Muscle of back (tissue), 13 donors: ENCODE data around the gene PTPN4. TPM values are rescaled to one million over a fixed set of nuclear protein-coding genes. Genes with fewer than 3 reads are reported as not detected.

Experiments used
- DNase-seq, 3 donors: peaks; one replicate each; pipeline versions ENCODE4 v3.0.0 to v3.0.0-alpha.2; 2013
- long read RNA-seq, 9 donors: transcript quantifications; one replicate each; lab custom pipeline, GENCODE V29; 2026
- polyA plus RNA-seq, 10 donors: library from polyadenylated mRNA; unstranded; fragments of 120-200 nt; gene quantifications; one replicate each; pipeline ENCODE4 v1.2.1, GENCODE V29; 2013; ENCODE audit not compliant: insufficient read length in 10 of 10

The PTPN4 gene, protein sequence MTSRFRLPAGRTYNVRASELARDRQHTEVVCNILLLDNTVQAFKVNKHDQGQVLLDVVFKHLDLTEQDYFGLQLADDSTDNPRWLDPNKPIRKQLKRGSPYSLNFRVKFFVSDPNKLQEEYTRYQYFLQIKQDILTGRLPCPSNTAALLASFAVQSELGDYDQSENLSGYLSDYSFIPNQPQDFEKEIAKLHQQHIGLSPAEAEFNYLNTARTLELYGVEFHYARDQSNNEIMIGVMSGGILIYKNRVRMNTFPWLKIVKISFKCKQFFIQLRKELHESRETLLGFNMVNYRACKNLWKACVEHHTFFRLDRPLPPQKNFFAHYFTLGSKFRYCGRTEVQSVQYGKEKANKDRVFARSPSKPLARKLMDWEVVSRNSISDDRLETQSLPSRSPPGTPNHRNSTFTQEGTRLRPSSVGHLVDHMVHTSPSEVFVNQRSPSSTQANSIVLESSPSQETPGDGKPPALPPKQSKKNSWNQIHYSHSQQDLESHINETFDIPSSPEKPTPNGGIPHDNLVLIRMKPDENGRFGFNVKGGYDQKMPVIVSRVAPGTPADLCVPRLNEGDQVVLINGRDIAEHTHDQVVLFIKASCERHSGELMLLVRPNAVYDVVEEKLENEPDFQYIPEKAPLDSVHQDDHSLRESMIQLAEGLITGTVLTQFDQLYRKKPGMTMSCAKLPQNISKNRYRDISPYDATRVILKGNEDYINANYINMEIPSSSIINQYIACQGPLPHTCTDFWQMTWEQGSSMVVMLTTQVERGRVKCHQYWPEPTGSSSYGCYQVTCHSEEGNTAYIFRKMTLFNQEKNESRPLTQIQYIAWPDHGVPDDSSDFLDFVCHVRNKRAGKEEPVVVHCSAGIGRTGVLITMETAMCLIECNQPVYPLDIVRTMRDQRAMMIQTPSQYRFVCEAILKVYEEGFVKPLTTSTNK
- polyA plus RNA-seq, result 10 to 100 TPM; 11.6 to 19.0 (median 14.3) TPM
- long read RNA-seq, donor 1, result 0 reads
- long read RNA-seq, donor 2, result 0 reads
- long read RNA-seq, donor 3, result 0 reads
- long read RNA-seq, donor 4, result 0 reads
- long read RNA-seq, donor 5, result 0 reads
- long read RNA-seq, donor 6, result 0 reads
- long read RNA-seq, donor 7, result 0 reads
- long read RNA-seq, donor 8, result 0 reads
- long read RNA-seq, donor 9, result 0 reads

DNA sequence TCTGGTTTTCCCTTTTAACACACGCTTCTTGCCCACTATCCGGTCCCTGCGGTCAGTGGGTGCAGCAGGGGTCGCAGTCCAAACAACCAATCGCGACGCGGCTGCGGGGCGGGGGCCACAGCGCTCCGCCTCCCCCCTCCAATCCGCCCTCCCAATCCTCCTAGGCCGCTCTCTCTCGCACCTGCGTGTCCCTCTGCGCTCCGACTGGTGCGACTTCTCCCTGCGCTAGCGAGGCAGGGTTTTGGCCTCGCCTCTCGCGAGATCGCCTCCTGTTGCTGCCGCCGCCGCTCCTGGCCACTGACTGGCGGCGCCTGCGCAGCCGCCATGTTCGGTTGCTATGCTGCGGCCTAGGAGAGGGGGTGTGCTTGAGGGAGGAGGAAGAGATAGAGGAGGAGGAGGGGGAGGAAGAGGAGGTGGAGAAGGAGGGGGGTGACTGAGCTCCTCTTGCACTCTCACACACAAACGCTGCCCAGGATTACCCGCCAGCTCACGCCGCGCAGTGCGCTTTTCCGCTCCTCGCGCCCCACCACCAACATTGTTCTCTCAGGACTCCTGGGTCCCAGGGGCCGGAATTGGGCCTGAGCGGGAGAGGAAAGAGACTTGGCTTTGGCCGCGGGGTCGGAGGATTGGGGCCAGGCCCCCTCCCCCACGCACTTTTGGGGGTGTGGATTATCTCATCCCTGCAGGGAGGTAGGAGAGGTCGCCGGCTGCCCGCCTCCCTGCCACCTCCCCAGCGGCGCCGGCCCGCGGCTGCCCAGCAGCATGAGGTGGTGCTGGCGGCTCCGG, at the start of gene PTPN4:
Gene PTPN4, plus strand, starts transcription at position 472 of the 786 bp plus-strand sequence. CDS start 49,932 bp downstream, outside the sequence.
- peak; percentile 97 to 99 (median 98) for DNase-seq

DNA sequence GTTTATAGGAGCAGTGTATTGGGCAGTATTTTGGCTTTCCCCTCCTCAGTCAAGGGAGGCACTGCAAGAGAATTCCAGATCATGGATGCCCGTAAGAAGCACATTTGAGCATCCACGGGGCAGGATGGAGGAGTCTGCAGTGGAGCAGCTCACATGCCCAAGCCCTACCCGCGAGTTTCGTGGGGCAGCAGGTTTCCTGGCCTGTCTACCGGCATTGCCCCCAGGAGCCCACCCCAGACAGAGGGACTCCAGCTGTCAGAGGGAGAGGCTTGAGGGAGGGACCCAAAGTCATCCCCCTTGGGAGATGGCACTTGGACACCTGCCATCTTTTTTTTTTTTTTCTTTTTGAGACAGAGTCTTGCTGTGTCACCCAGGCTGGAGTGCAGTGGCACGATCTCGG, 49.4 kb upstream of the PTPN4 start:
- no peak for DNase-seq

DNA sequence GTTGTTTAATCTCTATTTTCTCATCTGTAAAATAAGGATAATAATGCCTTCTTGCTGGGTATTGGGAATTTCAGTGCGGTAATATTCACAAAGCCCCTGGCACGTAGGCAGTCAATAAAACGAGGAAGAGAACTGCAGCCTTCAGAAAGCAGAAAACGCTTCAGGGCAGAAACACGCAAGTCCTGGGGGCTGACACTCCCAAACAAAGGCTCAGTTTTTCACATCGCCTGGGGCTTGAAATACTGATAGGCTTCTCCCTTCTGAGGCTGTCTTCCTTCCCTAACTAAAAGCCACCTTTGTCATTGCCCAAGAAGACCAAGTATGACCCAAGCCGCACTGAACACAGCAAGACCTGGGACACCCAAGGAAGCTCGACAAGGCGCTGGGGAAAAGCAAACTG, 48.4 kb upstream of the PTPN4 start:
- no peak for DNase-seq

DNA sequence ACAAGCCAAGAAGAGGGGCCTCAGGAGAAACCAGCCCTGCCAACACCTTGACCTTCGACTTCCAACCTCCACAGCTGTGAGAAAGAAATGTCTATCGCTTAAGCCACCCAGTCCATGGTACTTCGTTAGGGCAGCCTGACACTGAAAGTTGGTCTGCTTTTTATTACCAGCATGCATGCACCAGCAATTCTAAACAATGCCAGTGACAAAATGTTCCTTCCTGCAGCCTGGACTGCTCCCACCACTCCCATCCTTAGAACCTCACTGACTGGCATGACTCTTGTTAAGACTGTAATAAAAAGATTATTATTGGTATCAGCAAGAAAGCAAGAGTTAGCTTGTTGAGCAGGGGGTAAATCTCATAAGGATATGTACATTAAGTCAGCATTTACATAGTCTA, 47.2 kb upstream of the PTPN4 start:
- DNase-seq, result no peak

DNA sequence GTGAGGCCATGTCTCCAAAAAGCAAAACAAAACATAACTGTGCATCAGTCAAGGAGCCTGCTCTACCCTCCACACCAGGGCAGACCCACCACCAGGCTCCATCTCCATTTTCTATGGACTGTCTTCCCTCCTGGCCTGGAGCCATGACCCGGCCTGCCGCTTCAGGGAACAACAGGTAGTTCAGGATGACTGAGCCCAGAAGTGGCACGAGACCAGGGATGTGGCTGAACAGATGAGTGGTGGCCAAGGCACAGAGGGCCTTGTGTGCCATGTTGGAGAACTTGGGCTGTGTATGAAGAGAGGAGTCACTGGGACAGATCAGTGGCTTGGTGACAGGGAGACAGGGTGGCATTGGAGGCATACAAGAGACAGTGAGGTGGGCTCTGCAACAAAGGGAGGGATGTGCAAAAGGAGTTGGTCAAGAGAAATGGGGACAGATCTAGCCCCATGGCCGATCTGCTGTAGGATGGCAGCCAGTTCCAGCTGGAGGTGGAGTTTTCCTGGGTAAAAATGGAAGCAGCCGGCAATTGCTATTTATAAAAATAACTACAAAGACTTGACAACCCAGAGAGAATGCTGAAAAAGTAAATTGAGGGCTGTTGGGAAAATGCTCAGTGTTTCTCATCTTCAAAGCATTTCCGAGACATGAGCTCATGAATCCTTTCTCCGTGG, 45.8 kb upstream of the PTPN4 start:
- DNase-seq, result no peak

DNA sequence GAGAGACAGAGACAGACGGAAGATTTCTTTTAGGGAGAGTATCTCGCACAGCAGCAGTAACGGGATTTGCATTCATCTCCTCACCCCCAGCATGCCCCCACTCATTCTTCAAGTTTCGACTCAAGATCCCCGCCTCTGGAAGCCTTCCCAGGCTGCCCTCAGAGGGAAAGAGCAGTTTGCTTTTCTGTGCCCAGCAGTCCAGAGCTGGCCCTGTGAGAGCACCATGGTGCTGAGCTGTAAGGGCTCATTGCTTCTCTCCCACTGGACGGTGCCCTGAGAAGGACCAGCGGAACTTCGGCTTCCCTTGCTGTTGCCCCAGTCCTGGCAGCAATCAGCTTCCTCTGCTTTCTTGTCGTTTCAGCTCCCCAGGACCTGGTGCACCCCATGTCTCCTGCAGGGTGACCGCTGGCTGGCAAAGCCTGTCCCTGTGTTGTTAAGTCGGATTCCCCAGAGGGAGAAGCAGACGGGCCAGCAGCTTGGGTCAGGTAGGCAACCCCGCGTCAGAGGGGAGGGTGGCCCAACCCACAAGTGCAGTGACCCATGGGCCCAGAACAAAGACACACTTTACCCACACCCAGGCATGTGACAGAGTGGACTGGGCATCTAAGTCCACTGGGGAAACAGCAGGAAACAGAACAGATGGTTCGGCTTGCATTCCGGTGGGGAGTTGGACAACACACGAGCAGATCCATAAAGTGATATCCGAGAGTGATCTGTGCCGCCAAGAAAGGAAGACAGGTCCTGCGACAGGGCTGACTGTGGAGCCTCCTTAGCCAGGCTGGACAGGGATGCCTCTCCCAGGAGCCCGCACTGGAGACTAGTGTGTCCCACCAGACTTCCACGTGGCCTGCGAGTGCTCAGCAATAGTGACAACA, 44.1 kb upstream of the PTPN4 start:
- no peak for DNase-seq

DNA sequence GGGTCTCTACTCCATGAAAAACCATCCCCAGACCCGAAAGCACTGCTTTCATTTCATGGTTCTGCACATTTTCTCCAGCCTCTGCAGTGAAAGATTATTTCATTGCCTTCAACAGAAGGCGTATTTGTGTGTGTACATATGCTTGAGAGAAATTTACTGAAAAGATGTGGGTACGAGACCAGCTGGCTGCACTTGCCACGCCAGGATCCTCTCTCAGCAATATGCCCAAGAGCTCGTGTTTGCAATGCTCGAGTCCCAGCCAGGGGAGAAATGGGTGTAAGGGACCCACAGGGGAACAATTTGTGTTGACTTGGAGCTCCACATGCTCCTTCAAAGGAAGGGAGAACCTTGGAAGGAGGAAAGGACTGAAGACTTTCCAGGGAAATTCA, 43.4 kb upstream of the PTPN4 start:
- DNase-seq, result no peak

DNA sequence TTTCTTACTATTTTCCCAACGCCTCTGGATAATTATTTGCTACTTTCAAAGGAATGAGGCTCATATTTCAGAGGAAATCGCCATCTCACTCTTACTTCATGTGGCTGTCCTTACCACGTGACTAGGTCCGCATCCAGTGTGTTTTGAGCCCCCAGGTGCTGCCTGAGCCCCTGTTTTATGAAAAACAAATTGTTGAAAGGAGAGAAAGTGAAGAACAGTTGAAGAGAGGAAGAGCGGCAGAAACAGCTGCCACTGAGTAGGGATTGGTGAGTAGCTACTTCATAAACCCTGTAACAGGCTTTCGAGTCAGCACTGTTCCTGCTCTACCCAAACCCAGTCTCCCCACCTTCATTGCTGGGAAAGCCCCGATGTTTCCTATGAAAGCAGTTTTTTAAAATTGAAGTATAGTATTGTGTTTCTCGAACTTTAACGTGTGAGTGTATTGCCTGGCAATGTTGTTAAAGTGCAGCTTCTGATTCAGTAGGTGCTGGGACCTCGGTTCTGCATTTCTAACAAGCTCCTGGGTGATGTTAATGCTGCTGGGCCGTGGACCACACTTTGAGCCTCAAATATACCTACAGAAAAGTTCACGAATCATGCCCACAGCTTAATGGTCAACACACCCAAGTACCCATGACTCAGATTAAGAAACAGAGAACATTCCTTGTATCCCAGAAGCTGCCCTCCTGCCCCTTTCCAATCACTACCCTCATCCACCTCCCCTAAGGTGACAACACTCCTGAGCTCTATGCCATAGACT, 41.0 kb upstream of the PTPN4 start:
- DNase-seq, result no peak

DNA sequence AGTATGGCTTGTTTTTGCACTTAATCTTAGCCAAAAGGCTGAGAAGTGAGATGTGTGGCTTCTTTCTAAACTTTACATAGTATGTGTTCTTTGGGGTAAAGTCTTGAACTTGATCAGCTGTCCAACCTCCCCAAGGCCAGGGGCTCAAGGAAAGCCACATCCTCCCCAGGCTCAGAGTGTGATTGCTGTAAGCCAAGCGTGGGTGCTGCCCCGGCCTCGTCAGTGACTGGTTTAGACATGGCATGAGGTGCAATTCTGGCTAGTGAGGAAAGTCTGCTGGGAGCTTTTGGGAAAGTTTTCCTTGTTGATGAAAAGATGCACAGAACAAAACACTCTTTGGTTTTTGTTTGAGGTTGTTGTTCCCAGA, 40.5 kb upstream of the PTPN4 start:
- DNase-seq, result no peak

DNA sequence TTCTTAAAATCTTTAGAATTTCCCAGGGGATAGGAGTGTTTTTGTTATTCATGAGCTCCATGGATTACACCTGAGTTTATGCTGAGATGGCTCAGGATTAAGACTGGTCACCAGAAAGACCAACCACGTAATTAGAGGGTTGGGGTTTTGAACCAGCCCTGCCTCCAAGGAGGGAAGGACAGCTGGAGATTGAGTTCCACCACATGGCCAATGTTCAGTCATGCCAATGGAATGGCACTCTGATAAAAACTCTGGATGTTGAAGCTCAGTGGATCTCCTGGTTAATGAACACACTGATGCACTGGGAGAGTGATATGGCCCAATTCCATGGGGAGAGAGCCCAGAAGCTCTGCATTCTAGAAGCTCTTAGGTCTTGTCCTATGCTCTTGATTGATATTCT, 38.7 kb upstream of the PTPN4 start:
- no peak for DNase-seq

DNA sequence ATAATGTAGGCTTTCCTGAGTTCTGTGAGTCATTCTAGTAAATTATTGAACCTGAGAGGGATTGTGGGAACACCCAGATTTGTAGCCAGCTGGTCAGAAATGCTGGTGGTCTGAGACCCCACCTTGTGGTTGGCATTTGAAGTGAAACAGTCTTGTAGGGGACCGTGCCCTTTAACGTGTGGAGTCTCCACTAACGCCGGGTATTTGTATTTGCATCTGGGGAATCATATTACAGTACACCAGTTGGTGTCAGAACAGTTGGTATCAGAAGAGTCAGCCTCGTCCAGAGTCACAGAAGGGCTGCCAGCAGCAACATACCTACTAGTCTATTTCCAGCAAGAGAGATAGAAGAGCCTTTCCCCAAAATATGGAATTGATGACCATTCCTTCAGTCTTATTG, 38.3 kb upstream of the PTPN4 start:
- DNase-seq, result peak; percentile 18 to 45 (median 26)

DNA sequence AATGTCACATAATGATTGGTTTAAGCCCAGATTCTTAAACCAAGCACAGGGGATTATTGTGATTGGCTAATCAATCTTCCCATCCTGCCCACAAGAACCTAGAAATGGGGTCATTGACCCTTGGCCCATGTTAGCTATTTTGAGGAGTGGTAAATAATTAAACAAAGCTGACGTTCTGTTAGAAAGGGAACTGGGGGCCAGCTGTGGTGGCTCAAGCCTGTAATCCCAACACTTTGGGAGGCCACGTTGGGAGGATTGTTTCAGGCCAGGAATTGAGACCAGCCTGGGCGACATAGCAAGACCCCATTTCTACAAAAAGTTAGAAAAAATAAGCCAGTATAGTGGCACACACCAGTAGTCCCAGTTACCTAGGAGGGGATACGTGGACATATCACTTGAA, 37.8 kb upstream of the PTPN4 start:
- no peak for DNase-seq

DNA sequence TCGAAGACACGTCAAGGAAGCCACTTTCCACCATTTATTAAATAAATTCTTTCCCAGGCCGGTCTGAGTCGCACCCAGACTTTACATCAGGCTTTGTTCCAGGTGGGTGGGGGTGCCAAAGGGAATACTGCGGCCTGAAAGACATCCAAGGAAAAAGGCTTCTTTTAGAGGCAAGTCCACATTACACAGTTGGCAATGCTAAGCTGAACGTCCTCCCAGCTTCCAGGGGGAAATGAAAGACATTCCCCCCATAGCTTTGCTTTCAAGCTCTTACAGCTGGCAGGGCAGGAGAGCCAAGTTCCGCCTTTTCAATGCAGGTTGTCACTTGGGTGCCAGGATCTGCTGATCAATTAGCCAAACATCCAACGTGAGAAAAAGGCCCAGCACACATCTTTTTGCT, 36.5 kb upstream of the PTPN4 start:
- DNase-seq, result no peak

DNA sequence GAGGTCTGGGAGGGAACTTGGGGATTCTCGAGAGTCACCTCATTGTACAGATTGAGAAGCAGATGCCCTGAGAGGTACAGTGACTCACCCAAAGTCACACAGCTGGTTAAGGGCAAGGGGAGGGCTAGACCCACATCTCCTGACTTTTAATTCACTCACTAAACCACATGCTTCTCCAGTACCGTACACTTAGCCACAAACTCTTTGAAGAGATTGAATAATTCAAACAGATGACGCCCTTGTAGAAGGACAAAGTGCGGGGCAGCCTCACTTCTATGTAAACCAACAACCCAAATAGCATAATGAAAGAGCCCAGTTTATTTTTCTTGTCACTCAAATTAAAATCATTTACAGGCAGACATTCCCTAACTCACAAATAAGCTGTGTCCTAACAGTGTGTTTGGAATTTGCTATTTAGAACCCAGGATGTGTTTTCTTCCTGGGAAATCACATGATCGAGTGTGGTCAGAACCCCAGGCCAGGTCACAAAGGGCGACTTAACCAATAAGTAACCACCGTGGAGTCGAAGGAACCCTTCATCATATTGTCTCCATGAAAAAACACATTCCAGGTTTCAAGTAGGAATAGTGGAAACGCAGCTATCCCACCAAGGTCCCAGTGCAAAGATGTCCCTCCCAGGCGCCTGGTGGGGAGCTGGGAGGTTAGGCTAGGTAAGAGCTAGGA, 35.8 kb upstream of the PTPN4 start:
- no peak for DNase-seq

DNA sequence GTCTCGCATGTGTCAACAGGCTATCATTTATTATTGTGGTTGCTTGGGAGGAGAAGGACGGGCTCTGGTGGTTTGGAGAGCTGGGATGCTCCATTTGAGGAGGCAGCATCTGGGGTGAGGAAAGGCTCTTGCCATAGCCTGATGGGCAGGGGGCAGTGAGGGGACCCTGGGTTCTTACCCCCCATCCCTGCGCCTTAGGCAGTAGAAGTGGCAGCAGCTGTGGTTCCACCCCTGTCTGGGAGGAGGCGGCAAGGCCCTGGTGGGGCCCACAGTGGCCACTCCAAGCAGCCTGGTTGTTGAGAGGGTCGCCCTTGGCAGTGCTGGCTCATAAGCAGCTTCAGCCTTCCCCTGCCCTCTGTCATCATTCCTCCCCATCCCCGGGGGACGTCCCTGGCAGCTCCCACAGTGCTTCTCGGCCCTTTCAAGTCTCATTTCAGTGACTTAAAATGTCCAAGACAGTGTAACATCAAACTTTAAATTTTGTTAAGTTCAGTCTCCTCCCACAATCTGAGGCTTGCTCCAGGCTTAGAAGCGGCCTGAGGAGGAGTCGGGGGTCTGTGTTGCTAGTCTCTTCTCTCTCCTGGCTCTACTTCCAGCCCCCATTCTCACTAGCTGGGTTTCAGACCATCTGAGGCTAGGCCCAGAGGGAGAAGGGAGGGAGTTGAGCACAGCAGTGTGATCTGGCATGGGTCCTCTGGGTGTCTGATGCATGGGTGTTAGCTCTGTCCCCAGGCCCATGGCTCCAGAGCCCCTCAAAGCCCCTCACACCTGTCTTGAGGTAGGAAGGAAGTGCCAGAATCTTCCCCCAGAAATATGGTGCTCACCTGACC, 34.9 kb upstream of the PTPN4 start:
- no peak for DNase-seq

DNA sequence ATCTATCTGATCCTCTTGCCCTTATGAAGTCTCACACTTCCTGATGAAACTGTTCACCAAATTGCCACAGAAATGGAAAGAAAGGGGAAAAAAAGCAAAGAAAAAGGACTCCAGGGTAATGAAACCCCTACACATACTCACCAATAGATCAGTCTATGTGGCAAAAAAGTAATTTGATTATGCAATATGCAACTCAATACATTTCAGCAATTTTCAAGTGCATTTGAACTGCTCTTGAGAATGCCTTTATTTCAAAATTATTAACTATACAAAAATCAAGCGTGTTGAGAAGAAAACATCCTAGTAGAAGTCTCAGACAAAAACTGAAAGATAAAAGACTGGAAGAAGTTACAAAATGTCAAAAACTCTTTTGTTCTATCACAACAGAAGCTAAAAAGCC, 32.2 kb upstream of the PTPN4 start:
- no peak for DNase-seq

DNA sequence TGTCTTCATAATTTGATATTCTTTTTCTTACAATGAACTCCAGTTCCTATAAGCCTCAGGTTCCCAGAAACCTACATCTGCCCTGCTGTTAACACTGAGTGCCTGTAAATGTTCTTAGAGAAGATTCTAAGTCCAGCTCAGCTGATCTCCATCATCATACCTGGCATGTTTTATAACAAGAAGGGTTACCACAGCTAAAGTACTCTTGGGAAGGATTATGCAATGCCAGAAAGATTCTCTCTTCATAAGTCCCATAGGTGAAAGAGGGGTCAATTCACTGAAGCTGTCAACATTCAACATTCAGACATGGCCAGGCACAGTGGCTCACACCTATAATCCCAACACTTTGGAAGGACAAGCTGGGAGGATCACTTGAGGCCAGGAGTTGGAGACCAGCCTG, 31.3 kb upstream of the PTPN4 start:
- DNase-seq, result no peak

DNA sequence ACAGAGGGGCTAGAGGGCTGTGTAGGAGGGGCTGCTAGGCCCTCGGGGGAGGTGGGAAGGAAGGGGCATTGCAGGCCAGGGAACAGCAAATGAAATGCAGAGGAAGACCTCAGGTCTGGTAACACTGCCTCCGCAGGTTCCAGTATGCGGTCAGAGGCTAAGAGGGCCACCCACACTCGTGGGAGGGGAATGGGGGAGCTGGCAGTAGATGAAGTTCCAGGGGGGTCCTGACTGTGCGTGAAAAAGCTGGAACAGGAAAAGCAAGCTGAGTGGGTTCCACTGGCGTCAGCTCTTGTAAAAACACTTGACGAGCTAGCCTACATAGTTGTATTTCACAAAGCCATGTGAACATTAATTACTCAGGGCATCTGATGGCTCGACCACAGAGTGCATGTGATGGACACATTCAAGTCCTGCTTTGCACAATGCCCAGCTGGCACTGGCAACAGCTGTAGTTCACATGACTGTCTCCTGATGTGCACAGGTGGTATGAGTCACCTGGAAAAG, 29.0 kb upstream of the PTPN4 start:
- no peak for DNase-seq
